GM21390 (cell line): ENCODE results near the gene ZNF830.
"Not testable (repeated sequence)": the region's sequence is repeated elsewhere in the genome, so short reads cannot be mapped to it uniquely, and the experiment has no call there.

Experiments used
- ATAC-seq: cut with Tn5 transposase; IDR thresholded peaks from one replicate; pipeline ENCODE4 v1.9.1; 2021; ENCODE audit not compliant: unreplicated experiment

The ZNF830 gene, protein sequence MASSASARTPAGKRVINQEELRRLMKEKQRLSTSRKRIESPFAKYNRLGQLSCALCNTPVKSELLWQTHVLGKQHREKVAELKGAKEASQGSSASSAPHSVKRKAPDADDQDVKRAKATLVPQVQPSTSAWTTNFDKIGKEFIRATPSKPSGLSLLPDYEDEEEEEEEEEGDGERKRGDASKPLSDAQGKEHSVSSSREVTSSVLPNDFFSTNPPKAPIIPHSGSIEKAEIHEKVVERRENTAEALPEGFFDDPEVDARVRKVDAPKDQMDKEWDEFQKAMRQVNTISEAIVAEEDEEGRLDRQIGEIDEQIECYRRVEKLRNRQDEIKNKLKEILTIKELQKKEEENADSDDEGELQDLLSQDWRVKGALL

DNA sequence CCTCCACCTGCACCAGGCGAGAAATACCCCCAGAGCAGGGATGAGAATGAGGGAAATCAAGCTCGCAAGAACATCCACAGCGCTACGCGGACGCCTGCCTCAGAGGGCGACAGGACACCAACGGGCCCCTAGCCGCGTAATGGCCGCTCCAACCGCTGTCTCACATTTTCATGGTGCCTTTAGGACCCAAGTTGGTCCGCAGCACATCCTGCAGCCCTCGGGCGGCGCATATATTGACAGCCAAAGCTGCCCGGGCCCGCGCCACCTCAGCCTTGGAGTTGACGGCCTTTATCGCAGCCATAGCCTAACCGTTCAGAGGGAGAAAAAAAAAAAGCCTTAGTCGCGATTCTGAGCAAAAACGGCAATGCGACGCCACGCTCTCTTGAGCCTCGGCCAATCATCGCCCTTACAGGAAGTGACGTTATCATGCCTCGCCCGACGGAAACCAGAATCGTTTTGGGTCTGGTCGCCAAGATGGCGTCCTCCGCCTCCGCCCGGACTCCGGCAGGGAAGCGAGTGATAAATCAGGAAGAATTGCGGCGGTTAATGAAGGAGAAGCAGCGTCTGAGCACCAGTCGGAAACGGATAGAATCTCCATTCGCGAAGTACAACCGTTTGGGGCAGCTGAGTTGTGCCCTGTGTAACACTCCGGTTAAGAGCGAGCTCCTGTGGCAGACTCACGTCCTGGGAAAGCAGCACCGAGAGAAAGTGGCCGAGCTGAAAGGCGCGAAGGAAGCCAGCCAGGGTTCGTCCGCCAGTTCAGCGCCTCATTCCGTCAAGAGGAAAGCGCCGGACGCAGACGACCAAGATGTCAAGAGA lies at the start of gene ZNF830, which contains the start of gene CCT6B:
Gene ZNF830 (plus strand): TSS at position 448 of the 819 bp plus-strand sequence. CDS start 27 bp downstream, at position 475.
Gene CCT6B (minus strand): TSS at position 368 of the 819 bp plus-strand sequence. CDS start 67 bp downstream, at position 301.
- ATAC-seq, result peak; percentile 80

DNA sequence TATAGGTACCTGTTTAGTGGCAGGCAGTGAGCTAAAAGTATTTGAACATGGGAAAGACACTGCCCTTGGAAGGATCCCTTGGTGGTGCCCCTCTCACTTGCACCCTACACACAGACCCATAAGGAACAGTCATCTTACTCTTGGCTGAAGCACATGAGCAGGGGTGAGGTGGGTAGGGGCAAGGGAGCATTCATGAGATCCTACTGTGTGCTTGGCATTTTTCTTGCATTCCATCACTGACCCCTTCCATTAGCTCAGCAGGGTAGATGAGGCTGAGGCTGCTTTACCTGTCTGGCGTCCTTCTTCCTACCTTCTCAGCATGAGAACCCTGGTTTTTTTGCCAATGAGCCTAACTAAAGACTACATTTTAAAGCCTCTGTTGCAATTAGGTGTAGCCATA lies 48.3 kb upstream of the ZNF830 start:
- ATAC-seq, result no peak

DNA sequence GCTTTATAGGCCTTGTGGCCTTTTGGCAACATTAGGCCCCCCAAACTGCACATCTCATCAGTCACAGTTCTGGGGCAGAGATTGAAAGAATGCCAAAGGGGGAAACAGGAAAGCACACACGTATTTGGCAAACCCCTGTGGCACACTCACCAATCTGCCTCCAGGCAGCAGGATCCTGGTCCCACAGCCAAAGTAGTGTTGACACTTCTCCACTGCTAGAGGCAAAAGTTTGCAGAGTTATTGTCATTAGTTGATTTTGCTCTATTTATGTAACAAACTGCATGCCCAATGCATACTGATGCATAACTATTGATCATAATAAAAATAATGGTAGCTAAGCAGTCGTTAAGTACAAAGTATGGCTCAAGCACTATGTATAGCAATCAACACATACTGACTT lies 45.2 kb upstream of the ZNF830 start:
- ATAC-seq, result no peak

DNA sequence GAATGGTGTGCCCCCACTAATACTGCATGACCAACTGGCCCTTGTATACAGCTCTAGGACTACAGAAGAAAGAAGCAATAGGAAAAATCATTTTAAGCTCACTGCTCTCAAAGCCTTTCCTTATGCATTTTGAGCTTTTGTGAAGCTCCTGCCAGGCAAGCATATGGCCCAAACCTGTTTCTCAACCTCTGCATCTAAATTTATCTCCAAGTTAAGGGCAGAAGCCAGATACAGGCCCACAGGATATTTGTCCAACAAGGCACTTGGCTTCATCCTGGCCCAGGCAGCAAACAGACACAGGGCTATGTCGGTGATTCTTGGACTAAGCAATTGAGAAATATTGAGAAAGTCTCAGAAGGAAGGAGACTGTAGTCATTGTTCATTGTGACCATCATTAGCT lies 44.0 kb upstream of the ZNF830 start:
- no peak for ATAC-seq

DNA sequence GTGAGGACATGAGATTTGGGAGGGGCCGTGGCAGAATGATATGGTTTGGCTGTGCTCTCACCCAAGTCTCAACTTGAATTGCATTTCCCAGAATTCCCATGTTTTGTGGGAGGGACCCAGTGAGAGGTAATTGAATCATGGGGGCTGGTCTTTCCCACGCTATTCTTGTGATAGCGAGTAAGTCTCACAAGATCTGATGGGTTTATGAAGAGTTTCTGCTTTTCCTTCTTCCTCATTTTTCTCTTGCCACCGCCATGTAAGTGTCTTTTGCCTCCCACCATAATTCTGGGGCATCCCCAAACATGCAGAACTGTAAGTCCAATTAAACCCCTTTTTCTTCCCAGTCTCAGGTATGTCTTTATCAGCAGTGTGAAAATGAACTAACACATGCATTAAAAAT lies 40.7 kb upstream of the ZNF830 start:
- ATAC-seq, result no peak

DNA sequence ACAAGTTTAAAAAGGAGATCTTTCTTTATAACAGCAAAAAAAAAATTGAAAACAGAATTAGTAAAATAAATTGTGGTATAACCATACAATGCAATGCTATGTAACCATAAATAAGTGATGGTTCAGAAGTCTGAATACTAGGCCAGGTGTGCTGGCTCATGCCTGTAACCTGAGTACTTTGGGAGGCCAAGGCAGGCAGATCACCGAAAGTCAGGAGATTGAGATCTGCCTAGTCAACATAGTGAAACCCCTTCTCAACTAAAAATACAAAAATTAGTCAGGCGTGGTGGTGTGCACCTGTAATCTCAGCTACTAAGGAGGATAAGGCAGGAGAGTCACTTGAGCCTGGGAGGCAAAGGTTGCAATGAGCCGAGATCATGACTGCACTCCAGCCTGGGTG lies 34.7 kb upstream of the ZNF830 start:
- ATAC-seq, result no peak

DNA sequence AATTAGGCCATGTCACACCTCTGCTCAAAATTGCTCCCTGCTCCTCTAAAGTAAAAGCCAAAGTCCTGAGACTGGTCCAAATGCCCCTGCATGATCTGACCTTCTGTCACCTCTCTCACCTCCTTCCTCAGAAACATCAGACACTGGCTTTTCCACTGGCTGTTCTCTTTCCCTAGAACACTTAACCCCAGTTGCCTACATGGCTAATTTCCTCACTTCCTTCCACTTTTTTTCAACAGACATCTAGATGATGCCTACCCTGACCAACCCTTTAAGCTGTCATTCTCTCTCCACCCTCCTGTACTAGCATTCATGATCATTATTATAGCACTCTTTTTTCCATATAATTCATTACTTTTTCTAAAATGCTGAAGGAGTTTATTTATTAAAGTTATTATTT lies 31.1 kb upstream of the ZNF830 start:
- ATAC-seq, result no peak

DNA sequence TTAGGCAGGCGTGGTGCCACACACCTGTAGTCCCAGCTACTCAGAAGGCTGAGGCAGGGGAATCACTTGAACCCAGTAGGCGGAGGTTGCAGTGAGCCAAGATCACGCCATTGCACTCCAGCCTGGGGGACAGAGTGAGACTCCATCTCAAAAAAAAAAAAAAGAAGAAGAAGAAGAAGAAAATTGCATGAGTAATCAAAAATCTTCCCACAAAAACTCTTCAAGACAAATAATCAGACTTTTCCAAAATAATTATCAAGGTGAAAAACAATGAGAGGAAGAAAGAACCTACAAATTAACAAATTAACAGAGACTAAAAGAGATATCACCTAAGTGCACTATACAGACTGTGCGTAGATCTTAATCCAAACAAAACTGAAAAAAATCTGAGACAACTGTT lies 10.6 kb upstream of the ZNF830 start:
- not testable (repeated sequence) for ATAC-seq

DNA sequence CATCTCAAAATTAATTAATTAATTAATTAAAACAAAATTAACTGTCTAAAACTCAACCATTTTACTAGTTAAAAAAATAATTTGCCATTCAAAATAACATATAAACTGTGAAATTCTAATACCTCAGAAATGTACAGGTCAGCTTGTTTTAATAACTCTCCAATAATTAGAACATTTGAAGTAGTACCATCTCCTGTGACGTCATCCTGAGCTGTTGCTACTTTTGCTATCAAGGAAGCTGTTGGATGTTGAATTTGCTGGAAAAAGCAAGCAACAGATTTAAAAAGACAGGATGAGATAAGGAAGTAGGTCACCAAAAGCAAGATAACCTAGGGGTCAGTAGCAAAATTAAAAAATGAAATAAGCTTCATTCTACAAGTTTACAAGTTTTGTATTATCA lies 2.9 kb upstream of the ZNF830 start:
- no peak for ATAC-seq

DNA sequence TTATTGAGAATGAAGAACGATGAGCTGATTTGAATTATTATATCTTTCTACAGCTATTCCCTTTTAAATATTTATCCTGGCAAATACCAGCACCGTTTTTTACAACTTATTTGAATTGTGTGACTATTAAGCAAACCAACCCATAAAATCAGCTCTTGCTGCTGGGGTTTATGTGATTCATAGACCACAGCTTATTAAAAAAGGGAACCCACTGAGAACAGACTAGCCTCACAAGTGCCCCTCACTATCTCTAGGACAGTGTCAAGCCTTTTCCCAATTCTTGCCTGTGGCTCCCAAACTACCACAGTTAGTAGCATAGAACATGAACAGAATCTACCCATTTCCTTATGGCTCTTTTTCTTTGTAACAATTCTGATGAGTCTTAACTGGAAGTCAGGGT lies 12.8 kb downstream of the ZNF830 start:
- ATAC-seq, result no peak

DNA sequence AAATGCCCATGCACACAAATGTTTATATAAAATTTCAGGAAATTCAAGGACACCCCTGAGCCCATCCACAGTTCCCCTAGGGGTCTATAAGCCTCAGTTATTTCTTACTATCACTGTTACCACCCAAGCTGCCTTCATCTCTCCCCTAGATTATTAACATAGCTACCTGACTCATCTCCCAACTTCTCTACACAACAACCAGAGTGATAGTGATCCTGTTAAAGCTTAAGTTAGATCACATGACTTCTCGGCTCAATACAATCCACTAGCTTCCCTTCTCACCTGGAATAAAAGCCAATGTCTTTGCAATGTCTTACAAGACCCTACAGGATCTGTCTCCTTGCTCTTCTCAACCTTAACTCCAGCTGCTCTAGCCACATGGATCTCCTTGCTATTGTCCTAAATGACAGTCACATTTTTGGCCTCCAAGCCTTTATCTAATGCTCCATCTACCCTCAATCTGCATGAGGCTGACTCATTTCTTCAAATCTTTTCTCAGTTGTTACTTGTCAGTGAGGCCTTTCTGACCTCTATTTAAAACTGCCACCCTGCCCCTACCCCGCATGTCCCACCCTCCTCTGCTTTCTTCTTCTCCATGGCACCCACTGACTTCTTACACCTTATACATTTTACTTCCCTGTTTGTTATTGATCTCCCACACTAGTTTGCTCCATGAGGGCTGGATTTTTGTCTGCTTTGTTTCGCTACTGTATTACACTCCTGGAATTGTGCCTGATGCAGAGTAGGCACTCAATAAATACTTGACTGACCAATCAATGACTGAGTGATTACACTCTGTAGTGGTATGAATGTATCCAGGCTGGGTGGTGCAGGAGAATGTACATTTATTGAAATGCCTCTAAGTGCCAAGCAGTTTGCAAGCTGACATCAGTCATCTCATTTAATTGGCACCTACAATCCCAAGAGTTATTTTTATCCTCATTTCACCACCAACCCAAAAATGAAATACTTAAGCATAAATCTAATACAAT lies 13.8 kb downstream of the ZNF830 start:
- no peak for ATAC-seq

DNA sequence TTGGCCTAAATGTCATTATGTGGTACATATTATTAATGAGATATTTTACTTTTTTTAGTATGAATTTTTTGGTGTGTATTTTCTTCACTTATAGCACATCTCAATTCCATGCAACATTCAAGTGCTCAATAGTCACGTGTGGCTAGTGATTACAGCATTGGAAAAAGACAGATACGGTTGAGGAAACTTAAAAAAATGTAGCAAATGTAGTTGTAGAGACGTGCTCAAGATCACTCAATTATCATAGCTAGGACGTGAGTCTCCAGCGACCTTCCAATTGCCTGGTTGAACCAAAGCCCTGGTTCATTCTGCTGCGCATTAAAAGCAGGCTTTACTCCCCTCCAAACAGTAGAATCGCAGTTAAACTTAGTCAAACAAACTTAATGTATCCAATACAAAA lies 17.8 kb downstream of the ZNF830 start:
- no peak for ATAC-seq

DNA sequence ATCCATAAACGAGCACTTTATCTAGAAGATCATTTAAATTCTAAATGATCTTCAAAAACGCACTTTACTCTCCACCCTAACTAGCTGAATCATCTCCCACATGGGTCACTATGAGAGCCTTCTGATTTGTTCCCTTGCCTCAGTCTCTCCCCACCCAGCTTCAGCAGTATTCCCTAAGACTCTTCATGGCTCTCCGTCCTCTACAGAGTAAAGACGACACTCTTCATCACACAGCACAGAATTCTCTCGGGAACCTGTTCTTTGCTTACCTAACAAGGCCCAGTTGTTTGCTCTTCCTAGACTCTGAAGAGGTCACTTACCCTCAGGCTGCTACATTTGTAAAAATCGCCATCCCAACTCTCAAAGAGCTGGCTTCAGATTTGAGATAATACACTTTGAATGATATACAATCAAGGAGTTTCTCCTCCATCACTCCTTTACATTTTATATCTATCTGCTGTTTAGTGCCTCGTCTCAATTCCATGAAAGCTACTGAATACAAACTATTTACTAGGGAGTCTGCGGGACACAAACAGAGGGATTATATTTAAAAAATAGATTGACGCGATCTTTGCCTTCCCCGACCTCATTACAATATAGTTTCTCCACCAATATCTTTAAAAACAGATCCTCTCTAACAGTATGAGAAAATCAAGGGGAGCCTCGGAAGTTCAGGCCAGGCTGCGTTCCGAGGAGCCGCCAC lies 18.5 kb downstream of the ZNF830 start:
- no peak for ATAC-seq

DNA sequence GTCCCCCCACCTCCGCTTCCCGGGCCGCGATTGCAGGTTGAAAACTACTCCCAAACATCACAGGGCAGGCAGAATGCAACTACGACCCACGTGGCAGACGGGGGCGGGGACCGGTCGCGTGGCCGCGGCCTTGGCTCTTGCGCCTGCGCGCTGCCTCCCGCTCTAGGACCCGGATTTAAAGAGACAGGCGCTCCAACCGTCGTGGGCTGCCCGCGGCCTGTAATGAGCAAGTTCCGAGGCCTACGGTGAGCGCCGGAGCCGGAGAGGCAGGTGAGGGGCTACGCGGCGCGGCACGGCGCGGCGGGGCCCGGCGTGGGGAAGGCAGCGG lies 19.0 kb downstream of the ZNF830 start, which contains the start of gene LIG3:
Gene LIG3 (plus strand): TSS at position 160 of the 328 bp plus-strand sequence. CDS start 2,494 bp downstream, outside the sequence.
- ATAC-seq, result peak; percentile 80

DNA sequence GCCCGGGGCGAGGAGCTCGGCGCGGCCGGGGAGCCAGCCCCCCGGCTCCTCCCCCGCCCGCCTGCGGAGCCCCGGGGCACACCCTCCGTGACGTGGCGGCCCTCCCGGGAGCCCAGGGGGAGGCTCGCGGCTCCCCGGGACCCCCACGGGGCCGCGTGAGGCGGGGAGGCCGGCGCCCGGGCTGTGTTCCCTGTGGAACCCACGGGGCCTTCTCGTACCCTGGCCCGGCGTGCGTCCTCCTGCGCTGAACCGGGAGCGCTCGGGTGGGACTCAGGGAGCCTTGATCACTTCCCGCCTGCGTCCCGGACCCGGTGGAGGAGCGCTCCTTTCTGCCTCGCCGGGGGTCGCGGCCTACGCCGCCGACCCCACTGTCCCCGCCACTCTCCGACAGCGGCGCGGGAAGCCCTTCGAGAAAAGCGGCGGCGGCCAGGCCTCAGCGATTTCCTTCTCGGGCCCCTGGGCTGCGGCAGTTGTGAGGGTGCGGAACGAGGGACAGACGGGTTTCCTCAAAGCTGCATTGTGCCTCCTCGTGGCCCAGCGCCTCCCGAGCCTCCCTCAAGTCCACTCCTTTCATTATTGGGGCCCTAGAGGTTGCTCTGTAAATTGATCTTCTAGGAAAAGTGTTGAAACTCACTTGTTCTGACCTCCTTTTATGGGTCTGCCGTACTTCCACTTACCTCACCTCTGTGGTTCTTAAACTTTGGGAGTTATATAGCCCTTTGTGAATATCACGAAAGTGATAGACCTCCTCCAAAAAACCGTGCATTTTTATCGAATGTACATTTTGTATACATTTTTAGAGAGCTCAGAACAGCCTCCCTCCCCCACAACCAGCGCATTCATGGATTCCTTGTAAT lies 19.6 kb downstream of the ZNF830 start:
- ATAC-seq, result peak; percentile 80

DNA sequence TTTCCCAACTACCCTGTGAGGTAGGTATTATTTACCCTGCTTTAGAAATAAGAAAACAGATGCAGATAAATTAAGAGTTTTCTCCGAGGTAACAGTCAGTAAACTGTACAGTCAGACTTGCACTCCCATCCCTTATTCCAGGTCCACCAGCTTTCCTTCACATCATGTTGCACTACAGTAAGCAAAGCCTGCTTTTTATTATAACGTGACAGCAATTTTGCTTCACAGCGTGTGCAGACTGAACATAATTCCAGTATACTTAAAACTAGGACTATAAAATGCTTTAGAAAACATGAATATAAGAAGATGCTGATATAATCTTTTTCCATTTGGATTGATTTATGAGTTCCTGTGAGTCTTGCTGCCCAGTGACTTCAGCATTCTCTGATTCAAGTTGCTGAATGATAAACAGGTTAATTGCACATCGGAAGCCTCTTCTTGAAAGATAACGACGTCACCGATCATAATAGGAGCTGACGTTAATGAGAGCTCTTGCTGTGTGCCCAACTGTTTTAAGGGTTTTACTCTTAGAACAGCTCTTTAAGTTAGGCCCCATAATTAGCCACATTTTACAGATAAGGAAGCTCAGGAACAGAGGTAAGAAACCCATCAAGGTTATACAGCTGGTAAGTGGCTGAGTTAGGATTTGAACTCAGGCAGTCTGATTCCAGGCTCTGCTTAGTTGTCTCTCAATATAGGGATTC lies 20.4 kb downstream of the ZNF830 start:
- no peak for ATAC-seq

DNA sequence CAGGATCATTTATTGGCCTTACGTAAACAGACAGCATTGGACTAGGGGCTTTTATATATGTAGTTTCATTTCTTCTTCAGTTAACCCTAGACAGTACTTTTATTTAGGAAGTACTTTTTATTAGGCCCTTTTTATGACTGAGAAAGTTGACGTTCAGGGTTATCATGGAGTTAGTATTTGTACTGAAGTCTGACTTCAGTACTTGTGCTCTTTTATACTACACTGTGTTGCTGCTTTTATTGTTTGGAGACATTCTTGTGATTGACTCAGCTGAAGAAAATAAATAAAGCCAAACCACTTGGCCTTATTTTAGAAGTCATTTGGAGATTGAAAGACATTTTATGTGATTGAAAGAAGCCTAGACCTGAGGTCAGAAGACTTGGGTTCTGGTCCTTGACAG lies 25.9 kb downstream of the ZNF830 start:
- ATAC-seq, result no peak

DNA sequence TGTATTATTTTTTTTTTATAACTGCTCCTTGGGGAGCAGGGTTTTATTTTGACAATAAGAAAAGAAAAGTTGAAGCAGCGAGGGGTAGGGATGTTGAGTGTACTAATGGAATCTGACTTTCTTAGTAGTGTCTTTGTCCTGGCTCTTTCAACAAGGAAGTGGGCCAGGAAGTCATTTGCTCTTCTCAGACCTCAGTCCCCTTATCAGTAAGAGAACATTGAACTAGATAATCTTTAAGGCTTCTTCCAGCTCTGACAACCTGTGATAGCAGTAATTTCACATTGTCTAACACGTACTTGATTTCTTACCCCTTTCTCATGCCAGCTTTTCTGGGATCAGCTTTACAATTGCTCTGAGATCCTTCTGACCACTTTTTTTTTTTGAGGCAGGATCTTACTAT lies 27.3 kb downstream of the ZNF830 start:
- no peak for ATAC-seq

DNA sequence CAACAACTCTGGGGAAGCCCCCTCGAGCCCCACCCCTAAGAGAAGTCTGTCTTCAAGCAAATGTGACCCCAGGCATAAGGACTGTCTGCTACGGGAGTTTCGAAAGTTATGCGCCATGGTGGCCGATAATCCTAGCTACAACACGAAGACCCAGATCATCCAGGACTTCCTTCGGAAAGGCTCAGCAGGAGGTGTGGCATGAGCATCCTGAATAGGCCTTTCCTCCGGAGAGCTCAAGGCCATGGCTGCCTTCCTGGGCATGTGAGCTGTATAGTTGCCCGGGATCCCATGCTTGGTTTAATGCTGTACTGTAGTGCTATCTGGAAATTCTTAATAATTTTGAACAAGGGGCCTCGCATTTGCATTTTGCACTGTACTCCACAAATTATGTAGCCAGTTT lies 28.1 kb downstream of the ZNF830 start:
- ATAC-seq, result no peak
